GM19468 (cell line): ENCODE data around the gene OAF.

Experiments
- ATAC-seq: cut with Tn5 transposase; IDR thresholded peaks from one replicate; pipeline ENCODE4 v1.9.1; 2021; ENCODE audit warnings: mild to moderate bottlenecking, moderate library complexity, moderate number of reproducible peaks; ENCODE audit not compliant: unreplicated experiment; ENCODE audit errors: extremely low read depth

OAF gene

GRCh38 chr11:120219232-120219937 lies 8.6 kb downstream of the OAF start:
- ATAC-seq: no peak

GRCh38 chr11:120219938-120220746 lies 9.3 kb downstream of the OAF start:
- no peak for ATAC-seq

GRCh38 chr11:120220747-120221037 lies 9.9 kb downstream of the OAF start:
- no peak for ATAC-seq

- no peak for ATAC-seq
These were observed 10.4 kb downstream of the OAF start for GRCh38 chr11:120221115-120221752.

GRCh38 chr11:120222916-120223315 lies 12.1 kb downstream of the OAF start:
- no peak for ATAC-seq

- no peak for ATAC-seq
These were observed 13.0 kb downstream of the OAF start for GRCh38 chr11:120223793-120224192.

- ATAC-seq: no peak
These were observed 13.5 kb downstream of the OAF start for GRCh38 chr11:120224361-120224760.

- ATAC-seq: no peak
These were observed 14.4 kb downstream of the OAF start for GRCh38 chr11:120224972-120225909.

- no peak for ATAC-seq
These were observed 15.4 kb downstream of the OAF start for GRCh38 chr11:120226242-120226641.

GRCh38 chr11:120226714-120227113 lies 15.9 kb downstream of the OAF start:
- ATAC-seq: no peak

GRCh38 chr11:120227228-120227852 lies 16.5 kb downstream of the OAF start:
- ATAC-seq: no peak

GRCh38 chr11:120228794-120229384 lies 18.1 kb downstream of the OAF start:
- ATAC-seq: no peak

GRCh38 chr11:120229451-120230424 lies 18.9 kb downstream of the OAF start:
- ATAC-seq: no peak

GRCh38 chr11:120230433-120231071 lies 19.7 kb downstream of the OAF start:
- no peak for ATAC-seq

GRCh38 chr11:120231963-120232362 lies 21.1 kb downstream of the OAF start:
- ATAC-seq: no peak

GRCh38 chr11:120233207-120233803 lies 22.5 kb downstream of the OAF start:
- ATAC-seq: no peak

- ATAC-seq: no peak
These were observed 24.3 kb downstream of the OAF start for GRCh38 chr11:120235024-120235628.
